ENCODE measurements around the gene GNG4. TPM values are rescaled to one million over a fixed set of nuclear protein-coding genes. Genes with fewer than 3 reads are reported as not detected.

The GNG4 gene
- total RNA-seq, 4 donors from 2014 or later = 1.1 to 6.3 (median 4.6) TPM

DNA sequence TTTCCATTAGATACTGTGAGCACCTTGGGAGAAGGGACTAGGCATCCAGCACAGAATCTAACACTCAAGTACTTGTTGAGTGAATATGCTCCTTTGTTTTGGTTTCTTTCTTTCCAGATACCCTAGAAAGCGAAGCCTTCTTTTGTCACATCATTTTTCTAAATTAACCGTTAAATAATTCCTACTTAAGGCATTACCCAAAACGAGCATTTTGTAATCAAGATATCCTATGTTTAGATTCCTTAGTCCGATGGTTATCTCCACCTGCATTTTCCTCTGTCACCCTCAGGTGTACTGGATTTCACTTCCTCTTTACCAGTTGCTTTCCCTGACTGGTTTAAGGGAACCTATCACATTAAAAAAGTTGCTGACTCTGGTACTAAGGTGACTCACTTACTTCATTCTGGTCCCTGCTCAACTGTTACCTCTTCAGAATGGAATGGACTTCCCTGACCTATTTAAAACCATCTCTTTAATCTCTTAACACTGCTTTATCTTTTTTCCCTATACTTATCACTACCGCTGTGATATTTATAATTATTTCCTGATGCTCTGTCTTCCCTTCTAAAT is 148.5 kb downstream of the GNG4 start:
- H3K4me1 ChIP-seq = peaks cover 5 to 43% (median 15%) of the 10 kb centered on the region in 3 donors
- H3K4me3 ChIP-seq = no peak overlapping the region
- no peak for DNase-seq
- H3K27me3 ChIP-seq = no peaks in the 10 kb centered on the region
- H3K9me3 ChIP-seq = no peaks in the 10 kb centered on the region
- TF ChIP-seq, protein P1, sequence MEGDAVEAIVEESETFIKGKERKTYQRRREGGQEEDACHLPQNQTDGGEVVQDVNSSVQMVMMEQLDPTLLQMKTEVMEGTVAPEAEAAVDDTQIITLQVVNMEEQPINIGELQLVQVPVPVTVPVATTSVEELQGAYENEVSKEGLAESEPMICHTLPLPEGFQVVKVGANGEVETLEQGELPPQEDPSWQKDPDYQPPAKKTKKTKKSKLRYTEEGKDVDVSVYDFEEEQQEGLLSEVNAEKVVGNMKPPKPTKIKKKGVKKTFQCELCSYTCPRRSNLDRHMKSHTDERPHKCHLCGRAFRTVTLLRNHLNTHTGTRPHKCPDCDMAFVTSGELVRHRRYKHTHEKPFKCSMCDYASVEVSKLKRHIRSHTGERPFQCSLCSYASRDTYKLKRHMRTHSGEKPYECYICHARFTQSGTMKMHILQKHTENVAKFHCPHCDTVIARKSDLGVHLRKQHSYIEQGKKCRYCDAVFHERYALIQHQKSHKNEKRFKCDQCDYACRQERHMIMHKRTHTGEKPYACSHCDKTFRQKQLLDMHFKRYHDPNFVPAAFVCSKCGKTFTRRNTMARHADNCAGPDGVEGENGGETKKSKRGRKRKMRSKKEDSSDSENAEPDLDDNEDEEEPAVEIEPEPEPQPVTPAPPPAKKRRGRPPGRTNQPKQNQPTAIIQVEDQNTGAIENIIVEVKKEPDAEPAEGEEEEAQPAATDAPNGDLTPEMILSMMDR (IDR thresholded peaks at IDR 0.05) = no peak
- no peak for TF ChIP-seq POLR2A (IDR thresholded peaks at IDR 0.05)
- 76 to 78% methylated on average over 5 of the region's 5 CpGs for WGBS, 2 donors
- intact Hi-C loops (cut with DNase I) = no loop called here
- H3K27ac ChIP-seq = peak overlapping the region in 2 of 4 donors; percentile 15 to 17
- no peaks in the 10 kb centered on the region for H3K36me3 ChIP-seq

Small RNA genes lying within 50 kb of the gene (small RNA-seq; reads per million reads assigned to genes)
- gene MTCO3P46 = 0 reads per million in 4 donors
- gene MTND4LP21 = 0 reads per million in 4 donors

Other genes starting within 250 kb of the GNG4 start
- gene B3GALNT2, start 145.3 kb downstream of the GNG4 start, total RNA-seq = 10 to 100 TPM; 23.1 to 44.6 (median 34.4) TPM
- gene LYST, start 217.1 kb upstream of the GNG4 start, total RNA-seq = 10 to 100 TPM; 12.3 to 36.6 (median 21.0) TPM

Data from esophagus squamous epithelium (tissue), 5 donors.